ENCODE results near the gene USP3. TPM values are rescaled to one million over a fixed set of nuclear protein-coding genes. Genes with fewer than 3 reads are reported as not detected.

Gene USP3
- total and polyA plus RNA-seq, 2 of the 13 experiments (the other 11 are each of a cell fraction or from before 2014, with no cell fraction given), result 14.3 to 61.2 TPM

GRCh38 chr15:63499175-63499549, 5.2 kb upstream of the USP3 start:
- peaks cover 68% of the 10 kb centered on the region for H3K4me1 ChIP-seq (ENCODE audit: insufficient read depth, low read length)
- TF ChIP-seq, protein P1, sequence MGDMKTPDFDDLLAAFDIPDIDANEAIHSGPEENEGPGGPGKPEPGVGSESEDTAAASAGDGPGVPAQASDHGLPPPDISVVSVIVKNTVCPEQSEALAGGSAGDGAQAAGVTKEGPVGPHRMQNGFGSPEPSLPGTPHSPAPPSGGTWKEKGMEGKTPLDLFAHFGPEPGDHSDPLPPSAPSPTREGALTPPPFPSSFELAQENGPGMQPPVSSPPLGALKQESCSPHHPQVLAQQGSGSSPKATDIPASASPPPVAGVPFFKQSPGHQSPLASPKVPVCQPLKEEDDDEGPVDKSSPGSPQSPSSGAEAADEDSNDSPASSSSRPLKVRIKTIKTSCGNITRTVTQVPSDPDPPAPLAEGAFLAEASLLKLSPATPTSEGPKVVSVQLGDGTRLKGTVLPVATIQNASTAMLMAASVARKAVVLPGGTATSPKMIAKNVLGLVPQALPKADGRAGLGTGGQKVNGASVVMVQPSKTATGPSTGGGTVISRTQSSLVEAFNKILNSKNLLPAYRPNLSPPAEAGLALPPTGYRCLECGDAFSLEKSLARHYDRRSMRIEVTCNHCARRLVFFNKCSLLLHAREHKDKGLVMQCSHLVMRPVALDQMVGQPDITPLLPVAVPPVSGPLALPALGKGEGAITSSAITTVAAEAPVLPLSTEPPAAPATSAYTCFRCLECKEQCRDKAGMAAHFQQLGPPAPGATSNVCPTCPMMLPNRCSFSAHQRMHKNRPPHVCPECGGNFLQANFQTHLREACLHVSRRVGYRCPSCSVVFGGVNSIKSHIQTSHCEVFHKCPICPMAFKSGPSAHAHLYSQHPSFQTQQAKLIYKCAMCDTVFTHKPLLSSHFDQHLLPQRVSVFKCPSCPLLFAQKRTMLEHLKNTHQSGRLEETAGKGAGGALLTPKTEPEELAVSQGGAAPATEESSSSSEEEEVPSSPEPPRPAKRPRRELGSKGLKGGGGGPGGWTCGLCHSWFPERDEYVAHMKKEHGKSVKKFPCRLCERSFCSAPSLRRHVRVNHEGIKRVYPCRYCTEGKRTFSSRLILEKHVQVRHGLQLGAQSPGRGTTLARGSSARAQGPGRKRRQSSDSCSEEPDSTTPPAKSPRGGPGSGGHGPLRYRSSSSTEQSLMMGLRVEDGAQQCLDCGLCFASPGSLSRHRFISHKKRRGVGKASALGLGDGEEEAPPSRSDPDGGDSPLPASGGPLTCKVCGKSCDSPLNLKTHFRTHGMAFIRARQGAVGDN (CRISPR knock-in tag; IDR thresholded peaks at IDR 0.05), result no peak
- TF ChIP-seq ZNF121 (CRISPR knock-in tag; IDR thresholded peaks at IDR 0.05) (peak; percentile 67; the same call in 1 of the 2 replicates), TEAD2 (CRISPR knock-in tag; IDR thresholded peaks at IDR 0.05) (no peak), NONO (IDR thresholded peaks at IDR 0.05) (no peak), NONO (CRISPR knock-in tag; conservative IDR thresholded peaks at IDR 0.05) (no peak), DZIP1 (CRISPR knock-in tag; IDR thresholded peaks at IDR 0.05) (no peak), CENPT (CRISPR knock-in tag; IDR thresholded peaks at IDR 0.05; ENCODE audit: low read depth) (no peak), MAZ (IDR thresholded peaks at IDR 0.05; ENCODE audit: borderline replicate concordance, low read depth, low read length) (no peak), MAZ (CRISPR knock-in tag; IDR thresholded peaks at IDR 0.05; ENCODE audit: low read depth) (no peak), ZNF605 (CRISPR knock-in tag; IDR thresholded peaks at IDR 0.05) (no peak), ZNF746 (CRISPR knock-in tag; IDR thresholded peaks at IDR 0.05) (no peak)
- H4K20me1 ChIP-seq (ENCODE audit: insufficient read depth, low read length), result no peaks in the 10 kb centered on the region
- ChIA-PET CTCF (ENCODE audit: low intra/inter-chr PET ratio, low total read pairs) (no interaction called here), POLR2A (no interaction called here)
- ATAC-seq, result no peak
- H3K9ac ChIP-seq (ENCODE audit: insufficient read depth, low read depth, low read length), result no peak overlapping the region
- no peaks in the 10 kb centered on the region for H3K36me3 ChIP-seq (replicated peaks in 1 of 2; ENCODE audit: control insufficient read depth in 1 of 2, insufficient read depth in 2 of 2, low read length in 2 of 2)
- FAIRE-seq, result no peak
- WGBS (ENCODE audit: low lambda C conversion rate), result 81% methylated on average over 6 of the region's 6 CpGs
- intact Hi-C loops (cut with micrococcal nuclease; ENCODE audit: unreplicated experiment) (no loop called here), in situ Hi-C loops (cut with HindIII; ENCODE audit: extremely low pct_ligation_motif_present, low pct_unique_long_range_greater_than_20kb) (no loop called here)
- BruUV-seq (replicated peaks), result no TSS peak
- H3K9me3 ChIP-seq (ENCODE audit: low read length), result no peaks in the 10 kb centered on the region
- no peaks in the 10 kb centered on the region for H3K79me2 ChIP-seq (ENCODE audit: insufficient read depth, low read length)
- H3K27me3 ChIP-seq (ENCODE audit: control insufficient read depth in 1 of 2, insufficient read depth in 2 of 2, low read length in 2 of 2), result peaks cover 0 to 3% of the 10 kb centered on the region in 2 experiments; a peak in 2 of 5 replicates
- DNase-seq (ENCODE audit: low spot score), result no peak
- no peak overlapping the region for H3K4me3 ChIP-seq (replicated peaks in 1 of 3; ENCODE audit: insufficient read depth in 1 of 3, low read depth in 2 of 3, low read length in 3 of 3)
- no peak overlapping the region for H2AFZ ChIP-seq (ENCODE audit: low read length)
- H3K4me2 ChIP-seq (ENCODE audit: low read depth, low read length), result no peak overlapping the region
- H3K27ac ChIP-seq (ENCODE audit: extremely low read length, insufficient read depth, low read length), result no peak overlapping the region

Measured in HepG2 (cell line).